Mammary epithelial cell (primary cell): ENCODE data around the gene ZDHHC17.

Source experiments
- EZH2 ChIP-seq: IDR thresholded peaks from 2 replicates; pipeline ENCODE4 v1.6.1; 2012; ENCODE audit warnings: low read length, inconsistent platforms, borderline replicate concordance
- TF ChIP-seq, protein P1 (sequence below), 2 donors: IDR thresholded peaks in 1 of 2; conservative IDR thresholded peaks in 1 of 2; 2 replicates each; pipeline ENCODE4 v1.5.1; 2011 to 2012; ENCODE audit warnings: inconsistent platforms in 2 of 2, low read length in 2 of 2, mild to moderate bottlenecking in 2 of 2, control low read depth in 1 of 2, low read depth in 1 of 2; ENCODE audit not compliant: insufficient read depth in 1 of 2; ENCODE audit errors: extremely low read depth in 1 of 2

DNA sequence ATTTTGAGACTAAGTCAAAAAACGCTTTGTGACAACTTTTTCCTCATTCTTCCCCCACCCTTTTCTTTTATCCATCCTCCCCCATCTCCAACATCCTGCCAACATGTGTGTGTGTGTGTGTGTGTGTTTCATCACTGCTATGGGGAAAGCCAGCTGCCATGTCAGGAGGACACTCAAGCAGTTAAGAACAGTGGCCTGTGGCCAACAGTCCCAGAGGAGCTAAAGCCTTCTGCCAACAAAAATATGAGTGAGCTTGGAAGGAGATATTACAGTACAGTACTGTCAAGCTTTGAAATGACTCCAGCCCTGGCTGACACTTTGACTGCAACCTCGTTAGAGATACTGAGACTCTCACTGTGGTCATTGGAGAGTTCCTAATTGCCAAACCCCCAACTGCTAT is 119.9 kb downstream of the ZDHHC17 start:
- TF ChIP-seq, protein P1, sequence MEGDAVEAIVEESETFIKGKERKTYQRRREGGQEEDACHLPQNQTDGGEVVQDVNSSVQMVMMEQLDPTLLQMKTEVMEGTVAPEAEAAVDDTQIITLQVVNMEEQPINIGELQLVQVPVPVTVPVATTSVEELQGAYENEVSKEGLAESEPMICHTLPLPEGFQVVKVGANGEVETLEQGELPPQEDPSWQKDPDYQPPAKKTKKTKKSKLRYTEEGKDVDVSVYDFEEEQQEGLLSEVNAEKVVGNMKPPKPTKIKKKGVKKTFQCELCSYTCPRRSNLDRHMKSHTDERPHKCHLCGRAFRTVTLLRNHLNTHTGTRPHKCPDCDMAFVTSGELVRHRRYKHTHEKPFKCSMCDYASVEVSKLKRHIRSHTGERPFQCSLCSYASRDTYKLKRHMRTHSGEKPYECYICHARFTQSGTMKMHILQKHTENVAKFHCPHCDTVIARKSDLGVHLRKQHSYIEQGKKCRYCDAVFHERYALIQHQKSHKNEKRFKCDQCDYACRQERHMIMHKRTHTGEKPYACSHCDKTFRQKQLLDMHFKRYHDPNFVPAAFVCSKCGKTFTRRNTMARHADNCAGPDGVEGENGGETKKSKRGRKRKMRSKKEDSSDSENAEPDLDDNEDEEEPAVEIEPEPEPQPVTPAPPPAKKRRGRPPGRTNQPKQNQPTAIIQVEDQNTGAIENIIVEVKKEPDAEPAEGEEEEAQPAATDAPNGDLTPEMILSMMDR (conservative IDR thresholded peaks at IDR 0.05 in 1 of 2, IDR thresholded peaks at IDR 0.05 in 1 of 2; ENCODE audit: extremely low read depth in 1 of 2, insufficient read depth in 1 of 2, low read depth in 1 of 2, low read length in 2 of 2) = no peak
- no peak for TF ChIP-seq EZH2
